Breast epithelium (tissue), 3 donors: ENCODE results near the gene RPH3AL.

Source experiments
- CTCF ChIP-seq, 3 donors: fragments of 450-650 bp; IDR thresholded peaks; one replicate each; pipeline ENCODE4 v1.5.1; 2016 to 2017; ENCODE audit warnings: antibody characterized with exemption in 3 of 3, mild to moderate bottlenecking in 3 of 3, moderate library complexity in 3 of 3
- POLR2A ChIP-seq: fragments of 450-650 bp; IDR thresholded peaks from one replicate; pipeline ENCODE4 v1.6.1; 2016; ENCODE audit warnings: antibody characterized with exemption, mild to moderate bottlenecking, moderate library complexity

- TF ChIP-seq POLR2A (no peak), CTCF (IDR thresholded peaks at IDR 0.05) (no peak)
These were observed 12.2 kb upstream of the RPH3AL start for GRCh38 chr17:364766-365165.
